UCSD-AML1 (cell line): Measurements from ENCODE around the gene TBC1D5.
"Not testable (repeated sequence)": the region's sequence is repeated elsewhere in the genome, so short reads cannot be mapped to it uniquely, and the experiment has no call there.

Experiments used
- DNase-seq: peaks from one replicate; lab custom pipeline; 2025; ENCODE audit not compliant: unreplicated experiment; lab: John Stamatoyannopoulos, UW

The TBC1D5 gene

GRCh38 chr3:17749705-17750293 lies 7.4 kb upstream of the TBC1D5 start:
- DNase-seq = no peak

DNA sequence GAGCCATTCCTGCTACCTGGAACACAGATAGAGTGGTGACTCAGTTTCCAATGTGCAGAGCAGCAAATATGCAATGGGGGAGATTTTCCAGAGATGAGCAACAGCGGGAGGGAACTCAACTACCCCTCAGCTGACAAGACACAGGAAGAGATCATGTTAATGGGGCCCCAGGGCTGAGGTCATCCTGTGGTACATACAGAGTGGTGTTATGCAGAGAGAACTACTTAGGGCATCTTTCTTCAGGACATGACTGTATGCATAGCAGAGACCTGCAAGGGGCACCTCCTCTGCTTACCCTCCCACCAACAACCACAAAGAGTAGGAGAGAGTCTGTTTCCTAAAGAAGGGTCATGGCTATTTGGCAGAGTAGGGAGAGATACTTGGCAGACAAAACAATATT lies 6.8 kb upstream of the TBC1D5 start:
- DNase-seq = no peak

GRCh38 chr3:17747890-17748247 lies 5.4 kb upstream of the TBC1D5 start:
- DNase-seq = no peak

- DNase-seq = no peak
These were observed 4.9 kb upstream of the TBC1D5 start for GRCh38 chr3:17747174-17747889.

- DNase-seq = no peak
These were observed 3.5 kb upstream of the TBC1D5 start for GRCh38 chr3:17745894-17746293.

DNA sequence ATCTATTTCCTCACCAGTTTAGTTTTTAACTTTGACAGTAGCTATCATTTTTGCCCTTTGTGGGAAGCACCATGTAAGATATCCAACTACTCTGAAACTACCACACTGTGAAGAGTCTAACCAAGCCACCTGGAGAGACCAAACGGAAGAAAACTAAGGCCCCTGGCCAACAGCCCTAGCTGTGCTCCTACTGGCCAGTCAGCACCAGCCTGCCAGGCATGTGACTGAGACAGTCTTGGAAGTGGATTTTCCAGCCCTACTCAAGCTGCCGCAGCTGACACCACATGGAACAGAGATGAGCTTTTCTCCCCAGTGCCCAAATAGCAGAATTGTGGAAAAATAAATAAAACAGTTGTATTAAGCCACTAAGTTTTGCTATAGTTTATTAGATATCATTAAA lies 2.9 kb upstream of the TBC1D5 start:
- no peak for DNase-seq

- no peak for DNase-seq
These were observed 2.3 kb upstream of the TBC1D5 start for GRCh38 chr3:17744693-17745092.

- no peak for DNase-seq
These were observed 1.2 kb upstream of the TBC1D5 start for GRCh38 chr3:17743658-17743995.

- no peak for DNase-seq
These were observed 638 bp upstream of the TBC1D5 start for GRCh38 chr3:17742880-17743657.

GRCh38 chr3:17741621-17742101 lies 770 bp downstream of the TBC1D5 start:
- no peak for DNase-seq

DNA sequence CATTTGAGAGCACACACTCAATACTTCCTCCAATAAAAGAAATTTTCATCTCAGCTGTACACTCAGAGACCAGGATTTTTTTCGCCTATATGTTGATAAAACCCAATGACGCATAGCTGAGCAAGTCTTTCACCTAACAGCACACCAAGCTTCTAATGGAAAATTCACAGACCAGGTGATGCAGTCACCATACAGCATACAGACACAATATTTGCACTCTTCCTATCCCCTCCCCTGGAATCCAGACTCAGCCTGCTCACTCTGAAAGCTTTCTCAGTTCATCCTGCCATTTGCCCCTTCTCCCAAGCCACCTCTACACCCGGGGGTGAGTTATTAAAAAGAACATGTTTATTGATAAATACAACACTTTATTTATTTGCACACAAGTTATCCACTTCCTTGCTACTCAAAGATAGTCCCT lies 1.7 kb downstream of the TBC1D5 start:
- DNase-seq = peak; percentile 13

DNA sequence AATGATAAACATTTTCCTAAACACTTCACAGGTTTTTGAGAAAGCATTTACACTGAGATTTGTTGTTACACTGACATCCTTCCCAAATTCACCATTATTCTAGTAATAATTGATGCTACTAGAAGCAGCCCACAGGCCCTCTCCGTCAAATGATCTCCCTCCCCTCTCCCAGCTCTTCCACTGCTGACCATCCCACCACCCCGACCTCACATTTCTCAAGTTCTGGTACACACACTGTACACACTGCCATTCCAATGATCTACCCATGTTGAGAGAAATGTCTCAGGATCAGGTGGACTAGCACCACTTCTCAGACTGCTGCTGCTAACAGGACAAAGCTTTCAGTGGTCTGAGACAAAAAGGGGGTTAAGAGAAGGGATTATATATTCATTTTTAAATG lies 3.5 kb downstream of the TBC1D5 start:
- DNase-seq = no peak

DNA sequence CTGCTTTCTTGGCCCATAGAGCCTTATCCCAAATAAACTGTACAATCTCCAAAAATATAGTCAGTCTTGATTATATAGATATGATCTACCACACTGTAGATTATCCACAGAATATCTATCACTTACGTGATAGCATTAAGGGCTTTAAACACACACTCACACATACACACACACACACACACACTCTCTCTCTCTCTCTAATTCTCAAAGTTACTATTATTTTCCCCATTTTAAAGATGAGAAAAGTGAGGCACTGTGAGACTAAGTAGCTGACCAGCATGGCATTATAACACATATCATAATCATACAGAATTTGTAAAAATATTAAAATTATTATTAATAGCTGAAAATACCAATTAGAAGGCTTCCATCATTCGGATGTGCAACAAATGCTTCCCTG lies 4.2 kb downstream of the TBC1D5 start:
- no peak for DNase-seq

GRCh38 chr3:17737591-17737990 lies 4.8 kb downstream of the TBC1D5 start:
- no peak for DNase-seq

DNA sequence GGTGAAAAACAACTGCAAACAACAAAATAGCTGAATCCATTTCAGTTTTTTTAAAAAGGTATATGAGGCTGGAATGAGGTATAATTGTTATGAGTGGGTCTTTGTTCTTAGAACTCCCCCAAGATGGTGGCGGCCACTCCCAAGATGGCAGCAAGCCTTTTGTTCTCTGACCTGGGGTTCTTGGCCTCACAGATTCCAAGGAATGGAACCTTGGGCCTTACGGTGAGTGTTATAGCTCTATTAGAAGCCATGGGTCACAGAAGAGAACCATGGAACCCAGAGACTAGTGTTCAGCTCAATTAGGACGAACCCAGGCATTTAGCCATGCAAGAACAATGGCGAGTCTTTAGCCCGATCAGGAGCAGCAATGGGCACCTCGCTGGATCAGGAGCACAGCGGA lies 7.1 kb downstream of the TBC1D5 start:
- not testable (repeated sequence) for DNase-seq

GRCh38 chr3:17733768-17734167 lies 8.7 kb downstream of the TBC1D5 start:
- no peak for DNase-seq

DNA sequence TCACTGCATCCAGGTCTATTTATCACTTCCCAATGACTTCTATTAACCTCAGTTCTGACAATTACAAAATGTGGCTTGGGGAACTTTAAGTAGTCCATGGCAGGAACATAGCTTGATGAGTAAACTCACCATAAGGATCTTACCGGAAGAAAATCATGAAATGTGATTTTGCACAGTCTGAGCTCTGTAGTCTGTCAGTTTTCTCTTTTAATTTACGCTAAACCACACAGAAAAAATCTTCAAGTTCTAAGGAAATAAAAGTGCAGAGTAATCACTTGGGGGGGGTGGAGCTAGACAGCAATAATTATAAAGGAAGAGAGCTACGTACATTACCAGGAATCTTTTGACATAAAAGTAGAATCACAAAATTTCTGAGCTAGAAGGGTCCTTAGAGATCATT lies 9.2 kb downstream of the TBC1D5 start:
- DNase-seq = no peak

DNA sequence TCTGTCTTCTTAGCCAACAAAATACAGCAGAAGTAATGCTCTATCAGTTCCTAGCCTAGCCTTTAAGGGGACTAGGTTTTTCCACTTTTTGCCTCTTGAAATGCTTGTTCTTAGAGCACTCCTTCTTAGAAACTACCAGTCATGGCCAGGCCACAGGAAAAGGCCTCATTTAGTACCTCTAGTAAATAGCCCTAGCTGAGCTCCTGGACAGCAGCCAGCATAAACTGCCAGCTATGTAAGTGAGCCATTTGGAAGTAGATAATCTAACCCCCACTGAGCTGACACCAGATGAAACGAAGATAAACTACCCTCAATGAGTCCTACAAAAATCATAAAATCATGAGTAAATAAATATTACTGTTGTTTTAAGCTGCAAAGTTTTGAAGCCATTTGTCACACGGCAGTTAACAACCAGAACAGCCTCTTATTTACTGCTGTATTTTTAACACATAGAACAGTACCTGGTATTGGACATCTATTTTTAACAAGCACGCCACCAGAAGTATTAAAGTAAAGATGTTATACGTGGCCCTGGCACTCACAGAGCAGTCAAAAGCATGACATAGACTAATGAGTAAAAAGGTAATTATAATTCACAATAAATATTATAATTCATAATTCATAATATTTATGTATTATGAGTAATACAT lies 12.0 kb downstream of the TBC1D5 start:
- DNase-seq = peak; percentile 20

DNA sequence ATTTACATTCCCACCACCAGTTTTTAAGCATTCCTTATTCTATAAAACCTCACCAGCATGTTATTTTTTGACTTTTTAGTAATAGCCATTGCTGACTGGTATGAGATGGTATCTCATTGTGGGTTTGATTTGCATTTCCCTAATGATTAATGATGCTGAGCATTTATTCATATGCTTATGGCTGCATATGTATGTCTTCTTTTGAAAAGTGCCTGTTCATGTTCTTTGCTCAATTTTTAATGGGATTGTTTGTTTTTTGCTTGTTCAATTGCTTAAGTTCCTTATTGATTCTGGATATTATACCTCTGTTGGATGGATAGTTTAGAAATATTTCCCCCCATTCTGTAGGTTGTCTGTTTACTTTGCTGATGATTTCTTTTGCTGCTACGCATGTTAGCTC lies 16.1 kb downstream of the TBC1D5 start:
- DNase-seq = no peak

- not testable (repeated sequence) for DNase-seq
These were observed 16.6 kb downstream of the TBC1D5 start for GRCh38 chr3:17725844-17726243.

- DNase-seq = no peak
These were observed 17.5 kb downstream of the TBC1D5 start for GRCh38 chr3:17724948-17725347.

DNA sequence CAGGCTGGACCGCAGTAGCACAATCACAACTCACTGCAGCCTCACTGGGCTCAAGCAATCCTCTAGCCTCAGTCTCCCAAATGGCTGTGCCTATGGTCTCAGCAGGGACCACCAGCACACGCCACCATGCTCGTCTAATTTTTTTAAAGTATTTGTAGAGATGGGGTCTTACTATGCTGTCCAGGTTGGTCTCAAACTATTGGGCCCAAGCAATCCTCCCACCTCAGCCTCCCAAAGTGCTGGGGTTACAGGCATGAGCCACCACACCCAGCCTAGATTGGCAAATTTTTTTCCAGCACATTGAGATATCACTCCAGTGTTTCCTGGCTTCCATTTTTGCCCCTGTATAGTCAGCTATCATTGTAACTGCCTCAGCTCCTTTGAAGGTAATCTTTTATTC lies 18.3 kb downstream of the TBC1D5 start:
- DNase-seq = no peak
